Spleen (tissue), 7 donors: ENCODE measurements around the gene LRRC37B.
"Not testable (repeated sequence)": the region's sequence is repeated elsewhere in the genome, so short reads cannot be mapped to it uniquely, and the experiment has no call there.

Experiments used
- CTCF ChIP-seq, 11 experiments: fragments of 200-600 bp in 7 of 11; fragments of 450-650 bp in 4 of 11; sonication (generic) in 4 of 11; IDR thresholded peaks in 8 of 11; conservative IDR thresholded peaks in 3 of 11; 1 replicate in 7 of 11; 2 replicates in 4 of 11; pipeline versions ENCODE4 v1.4.0 to v1.8.0; 2016 to 2021; ENCODE audit warnings: antibody characterized with exemption in 11 of 11, inconsistent platforms in 4 of 11, mild to moderate bottlenecking in 1 of 11
- POLR2A ChIP-seq, 3 donors: fragments of 450-650 bp; IDR thresholded peaks; one replicate each; pipeline ENCODE4 v1.5.1; 2017; ENCODE audit warnings: antibody characterized with exemption in 3 of 3, mild to moderate bottlenecking in 1 of 3
- POLR2AphosphoS5 ChIP-seq, 3 donors: sonication (generic); formaldehyde crosslinking; IDR thresholded peaks; one replicate each; pipeline ENCODE4 v1.5.1; 2017; ENCODE audit warnings: antibody characterized with exemption in 3 of 3
- donor health status: DM: no; HTN: no; CAD: no; lungs with moderate emphysema.
- donor health status: DM: no; HTN: no; CAD: no.
- donor health status: DM: no; HTN: no; CAD: no.

- not testable (repeated sequence) for TF ChIP-seq CTCF (IDR thresholded peaks at IDR 0.05 in 8 of 11, conservative IDR thresholded peaks at IDR 0.05 in 3 of 11); POLR2AphosphoS5 (IDR thresholded peaks at IDR 0.05); POLR2A (IDR thresholded peaks at IDR 0.05)
These were observed 35.1 kb downstream of the LRRC37B start for GRCh38 chr17:32042266-32042665.
